ENCODE results near the gene ATOSA.

ATOSA gene

GRCh38 chr15:52663536-52664294, 15.5 kb downstream of the ATOSA start:
- no peak for FAIRE-seq
- DNase-seq (ENCODE audit: insufficient read length, low spot score) = no peak
- TF ChIP-seq POLR2A (IDR thresholded peaks at IDR 0.05; ENCODE audit: low read depth, low read length) = no peak
- no peak for TF ChIP-seq POU2F2 (IDR thresholded peaks at IDR 0.05; ENCODE audit: low read depth, low read length)
- no peak for TF ChIP-seq SPI1 (IDR thresholded peaks at IDR 0.05; ENCODE audit: low read depth, low read length)
- no peak for TF ChIP-seq POLR2AphosphoS5 (IDR thresholded peaks at IDR 0.05; ENCODE audit: low read depth, low read length)
- no peak for TF ChIP-seq TAF1 (IDR thresholded peaks at IDR 0.05; ENCODE audit: low read depth, low read length)
- TF ChIP-seq PAX5 (IDR thresholded peaks at IDR 0.05; ENCODE audit: insufficient read depth, low read length, severe bottlenecking) = no peak

GRCh38 chr15:52661909-52662308, 17.3 kb downstream of the ATOSA start:
- DNase-seq (ENCODE audit: insufficient read length, low spot score) = no peak
- FAIRE-seq = no peak
- TF ChIP-seq PAX5 (IDR thresholded peaks at IDR 0.05; ENCODE audit: insufficient read depth, low read length, severe bottlenecking) (no peak), SPI1 (IDR thresholded peaks at IDR 0.05; ENCODE audit: low read depth, low read length) (no peak), TAF1 (IDR thresholded peaks at IDR 0.05; ENCODE audit: low read depth, low read length) (no peak)

- DNase-seq (ENCODE audit: insufficient read length, low spot score) (no peak), FAIRE-seq (no peak)
- TF ChIP-seq POU2F2 (IDR thresholded peaks at IDR 0.05; ENCODE audit: low read depth, low read length) (no peak), SPI1 (IDR thresholded peaks at IDR 0.05; ENCODE audit: low read depth, low read length) (no peak), TAF1 (IDR thresholded peaks at IDR 0.05; ENCODE audit: low read depth, low read length) (no peak), POLR2AphosphoS5 (IDR thresholded peaks at IDR 0.05; ENCODE audit: low read depth, low read length) (no peak), PAX5 (IDR thresholded peaks at IDR 0.05; ENCODE audit: insufficient read depth, low read length, severe bottlenecking) (no peak), POLR2A (IDR thresholded peaks at IDR 0.05; ENCODE audit: low read depth, low read length) (no peak)
These were observed 19.0 kb downstream of the ATOSA start for GRCh38 chr15:52660192-52660591.

GRCh38 chr15:52658955-52659354, 20.2 kb downstream of the ATOSA start:
- DNase-seq (ENCODE audit: insufficient read length, low spot score) = no peak
- peak; percentile 65 for FAIRE-seq
- TF ChIP-seq POU2F2 (IDR thresholded peaks at IDR 0.05; ENCODE audit: low read depth, low read length) (0 out of 2 replicates have a peak, but pooled peaks have one; percentile 21), TAF1 (IDR thresholded peaks at IDR 0.05; ENCODE audit: low read depth, low read length) (no peak), SPI1 (IDR thresholded peaks at IDR 0.05; ENCODE audit: low read depth, low read length) (no peak)

GRCh38 chr15:52657338-52657737, 21.9 kb downstream of the ATOSA start:
- no peak for TF ChIP-seq POLR2AphosphoS5 (IDR thresholded peaks at IDR 0.05; ENCODE audit: low read depth, low read length)
- TF ChIP-seq SPI1 (IDR thresholded peaks at IDR 0.05; ENCODE audit: low read depth, low read length) = no peak
- TF ChIP-seq TAF1 (IDR thresholded peaks at IDR 0.05; ENCODE audit: low read depth, low read length) = no peak
- DNase-seq (ENCODE audit: insufficient read length, low spot score) (no peak), FAIRE-seq (no peak)

GRCh38 chr15:52656412-52656811, 22.8 kb downstream of the ATOSA start:
- DNase-seq (ENCODE audit: insufficient read length, low spot score) (no peak), FAIRE-seq (no peak)
- TF ChIP-seq POLR2A (IDR thresholded peaks at IDR 0.05; ENCODE audit: low read depth, low read length) (no peak), POLR2AphosphoS5 (IDR thresholded peaks at IDR 0.05; ENCODE audit: low read depth, low read length) (no peak)

- no peak for DNase-seq (ENCODE audit: insufficient read length, low spot score)
- FAIRE-seq = no peak
- TF ChIP-seq POU2F2 (IDR thresholded peaks at IDR 0.05; ENCODE audit: low read depth, low read length) = no peak
- no peak for TF ChIP-seq SPI1 (IDR thresholded peaks at IDR 0.05; ENCODE audit: low read depth, low read length)
- TF ChIP-seq TAF1 (IDR thresholded peaks at IDR 0.05; ENCODE audit: low read depth, low read length) = no peak
- no peak for TF ChIP-seq PAX5 (IDR thresholded peaks at IDR 0.05; ENCODE audit: insufficient read depth, low read length, severe bottlenecking)
- no peak for TF ChIP-seq POLR2AphosphoS5 (IDR thresholded peaks at IDR 0.05; ENCODE audit: low read depth, low read length)
These were observed 25.7 kb downstream of the ATOSA start for GRCh38 chr15:52653431-52653964.

- FAIRE-seq (no peak), DNase-seq (ENCODE audit: insufficient read length, low spot score) (no peak)
- TF ChIP-seq SPI1 (IDR thresholded peaks at IDR 0.05; ENCODE audit: low read depth, low read length) (no peak), POU2F2 (IDR thresholded peaks at IDR 0.05; ENCODE audit: low read depth, low read length) (no peak), TAF1 (IDR thresholded peaks at IDR 0.05; ENCODE audit: low read depth, low read length) (no peak), POLR2A (IDR thresholded peaks at IDR 0.05; ENCODE audit: low read depth, low read length) (no peak), POLR2AphosphoS5 (IDR thresholded peaks at IDR 0.05; ENCODE audit: low read depth, low read length) (no peak), PAX5 (IDR thresholded peaks at IDR 0.05; ENCODE audit: insufficient read depth, low read length, severe bottlenecking) (no peak)
These were observed 26.2 kb downstream of the ATOSA start for GRCh38 chr15:52652984-52653383.

- TF ChIP-seq TAF1 (IDR thresholded peaks at IDR 0.05; ENCODE audit: low read depth, low read length) (no peak), POLR2AphosphoS5 (IDR thresholded peaks at IDR 0.05; ENCODE audit: low read depth, low read length) (no peak), SPI1 (IDR thresholded peaks at IDR 0.05; ENCODE audit: low read depth, low read length) (no peak), POU2F2 (IDR thresholded peaks at IDR 0.05; ENCODE audit: low read depth, low read length) (no peak), PAX5 (IDR thresholded peaks at IDR 0.05; ENCODE audit: insufficient read depth, low read length, severe bottlenecking) (no peak), POLR2A (IDR thresholded peaks at IDR 0.05; ENCODE audit: low read depth, low read length) (no peak)
- DNase-seq (ENCODE audit: insufficient read length, low spot score) = no peak
- FAIRE-seq = no peak
These were observed 26.9 kb downstream of the ATOSA start for GRCh38 chr15:52652286-52652685.

GRCh38 chr15:52651868-52652267, 27.3 kb downstream of the ATOSA start:
- TF ChIP-seq POU2F2 (IDR thresholded peaks at IDR 0.05; ENCODE audit: low read depth, low read length) = no peak
- no peak for TF ChIP-seq PAX5 (IDR thresholded peaks at IDR 0.05; ENCODE audit: insufficient read depth, low read length, severe bottlenecking)
- no peak for TF ChIP-seq TAF1 (IDR thresholded peaks at IDR 0.05; ENCODE audit: low read depth, low read length)
- no peak for TF ChIP-seq POLR2A (IDR thresholded peaks at IDR 0.05; ENCODE audit: low read depth, low read length)
- TF ChIP-seq SPI1 (IDR thresholded peaks at IDR 0.05; ENCODE audit: low read depth, low read length) = no peak
- no peak for TF ChIP-seq POLR2AphosphoS5 (IDR thresholded peaks at IDR 0.05; ENCODE audit: low read depth, low read length)
- no peak for DNase-seq (ENCODE audit: insufficient read length, low spot score)
- FAIRE-seq = peak; percentile 91
